GM12872 (cell line): ENCODE results near the gene DRAXIN.

ENCODE experiments used
- TF ChIP-seq, protein P1 (sequence below): IDR thresholded peaks from 3 replicates; pipeline ENCODE4 v1.5.1; 2011; ENCODE audit warnings: low read depth, mild to moderate bottlenecking, low read length, moderate library complexity; ENCODE audit not compliant: insufficient read depth

Gene DRAXIN

DNA sequence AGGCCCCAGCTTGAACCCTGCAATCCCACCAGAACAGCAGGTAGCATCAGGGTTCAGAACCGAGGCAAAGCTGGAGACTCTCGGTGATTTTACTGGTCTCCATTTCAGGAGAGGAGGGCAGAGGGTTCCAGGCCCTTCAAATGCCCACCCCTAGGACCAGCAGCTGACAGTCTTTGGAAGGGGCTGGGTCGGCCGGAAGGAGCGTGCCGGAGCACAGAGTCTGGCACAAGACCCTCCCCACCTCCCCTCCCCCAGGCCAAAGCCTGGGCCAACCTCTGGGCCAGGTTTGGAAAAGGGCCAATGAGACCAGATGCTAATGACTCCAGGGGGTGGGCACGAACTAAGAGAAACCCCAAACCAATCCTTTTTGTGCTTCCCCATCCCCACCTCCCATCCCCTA is 44.2 kb upstream of the DRAXIN start:
- TF ChIP-seq, protein P1, sequence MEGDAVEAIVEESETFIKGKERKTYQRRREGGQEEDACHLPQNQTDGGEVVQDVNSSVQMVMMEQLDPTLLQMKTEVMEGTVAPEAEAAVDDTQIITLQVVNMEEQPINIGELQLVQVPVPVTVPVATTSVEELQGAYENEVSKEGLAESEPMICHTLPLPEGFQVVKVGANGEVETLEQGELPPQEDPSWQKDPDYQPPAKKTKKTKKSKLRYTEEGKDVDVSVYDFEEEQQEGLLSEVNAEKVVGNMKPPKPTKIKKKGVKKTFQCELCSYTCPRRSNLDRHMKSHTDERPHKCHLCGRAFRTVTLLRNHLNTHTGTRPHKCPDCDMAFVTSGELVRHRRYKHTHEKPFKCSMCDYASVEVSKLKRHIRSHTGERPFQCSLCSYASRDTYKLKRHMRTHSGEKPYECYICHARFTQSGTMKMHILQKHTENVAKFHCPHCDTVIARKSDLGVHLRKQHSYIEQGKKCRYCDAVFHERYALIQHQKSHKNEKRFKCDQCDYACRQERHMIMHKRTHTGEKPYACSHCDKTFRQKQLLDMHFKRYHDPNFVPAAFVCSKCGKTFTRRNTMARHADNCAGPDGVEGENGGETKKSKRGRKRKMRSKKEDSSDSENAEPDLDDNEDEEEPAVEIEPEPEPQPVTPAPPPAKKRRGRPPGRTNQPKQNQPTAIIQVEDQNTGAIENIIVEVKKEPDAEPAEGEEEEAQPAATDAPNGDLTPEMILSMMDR: no peak

DNA sequence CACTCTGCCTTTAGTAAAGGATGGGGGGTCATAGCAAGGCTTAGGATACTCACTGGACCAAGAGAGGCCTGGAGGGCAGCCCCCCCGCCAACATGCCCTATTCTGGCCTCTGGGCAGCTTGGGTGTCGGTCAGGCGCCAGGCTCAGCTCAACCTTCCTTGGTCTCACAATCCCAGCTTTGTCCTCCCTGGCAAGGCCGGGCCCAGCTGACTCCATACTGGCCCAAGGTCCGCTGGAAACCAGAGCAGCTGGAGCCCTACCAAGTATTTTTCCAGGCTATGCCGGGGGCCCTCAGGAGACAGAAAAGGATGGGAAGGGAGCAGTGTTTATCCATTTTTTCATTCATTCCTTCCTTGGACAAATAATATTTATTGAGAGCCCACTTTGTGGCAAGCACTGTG is 43.5 kb upstream of the DRAXIN start:
- TF ChIP-seq, protein P1: no peak

DNA sequence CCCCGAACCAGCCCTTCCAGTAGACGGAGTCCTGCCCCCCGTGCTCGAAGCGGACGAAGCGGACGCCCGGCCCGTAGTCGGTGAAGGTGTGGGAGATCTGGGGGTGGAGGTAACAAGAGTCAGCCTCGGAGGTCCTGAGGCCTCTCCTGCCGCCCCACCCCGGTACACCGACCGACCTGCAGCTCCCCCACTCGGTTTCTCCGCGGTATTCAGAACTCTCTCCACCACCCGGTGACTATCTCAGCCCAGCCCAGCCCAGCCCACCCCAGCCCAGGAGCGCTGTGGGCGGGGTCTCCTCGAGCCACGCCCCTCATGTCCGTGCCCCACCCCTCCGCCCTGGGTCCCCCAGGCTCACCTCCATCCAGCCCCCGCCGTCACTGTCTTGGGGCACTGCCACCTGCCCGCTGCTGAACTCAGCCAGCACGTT is 42.8 kb upstream of the DRAXIN start:
- TF ChIP-seq, protein P1: no peak

DNA sequence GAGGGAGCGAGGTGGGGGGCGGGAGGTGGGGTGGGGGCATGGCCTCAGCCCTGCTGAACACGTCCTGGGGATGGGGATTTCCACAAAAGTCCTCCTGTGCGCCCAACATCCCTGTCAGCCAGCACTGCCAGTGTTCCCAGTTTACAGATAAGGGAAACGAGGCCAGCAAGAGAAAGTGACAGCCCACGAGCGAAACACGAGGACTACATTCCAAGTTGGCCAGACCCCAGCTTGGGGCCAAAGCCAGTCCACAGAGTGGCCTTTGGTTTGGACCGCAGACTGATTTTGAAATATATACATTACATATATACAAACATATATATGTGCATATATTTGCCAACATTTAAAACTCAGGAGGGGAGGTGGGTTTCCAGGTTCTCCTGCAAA is 42.3 kb upstream of the DRAXIN start:
- TF ChIP-seq, protein P1: no peak

DNA sequence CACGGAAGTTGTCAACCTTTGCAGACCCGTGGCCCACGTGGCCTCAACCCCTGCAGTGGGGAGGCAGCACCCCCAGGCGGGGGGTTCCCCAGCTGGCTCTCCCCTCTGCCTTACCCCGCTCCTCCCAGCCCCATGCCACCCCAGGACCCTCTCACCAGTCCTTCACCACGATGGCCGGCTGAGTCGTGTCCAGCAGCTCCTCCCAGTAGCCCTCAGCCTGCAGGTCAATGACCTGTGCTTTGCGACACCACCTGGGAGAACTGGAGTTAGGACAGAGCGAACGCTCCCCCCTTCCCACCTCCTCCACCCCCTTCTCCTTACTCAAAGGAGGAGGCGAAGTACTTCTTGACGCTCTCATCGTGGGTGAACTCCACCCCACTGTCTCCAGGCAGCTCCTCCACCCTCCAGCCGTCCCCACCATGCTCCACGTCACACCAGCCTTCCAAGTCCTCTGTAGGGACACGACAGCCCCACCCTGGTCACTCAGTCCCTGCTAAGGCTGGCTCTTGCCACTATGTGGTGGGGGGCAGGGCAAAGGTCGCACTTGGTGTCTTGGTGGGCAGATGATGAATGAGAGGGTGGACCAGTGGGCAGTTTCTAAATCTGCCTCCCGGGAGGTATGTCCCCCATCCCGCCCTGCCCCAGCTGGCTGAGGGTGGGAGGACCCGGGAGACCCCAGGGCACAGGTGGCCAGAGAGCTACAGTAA is 41.7 kb upstream of the DRAXIN start:
- TF ChIP-seq, protein P1: no peak

DNA sequence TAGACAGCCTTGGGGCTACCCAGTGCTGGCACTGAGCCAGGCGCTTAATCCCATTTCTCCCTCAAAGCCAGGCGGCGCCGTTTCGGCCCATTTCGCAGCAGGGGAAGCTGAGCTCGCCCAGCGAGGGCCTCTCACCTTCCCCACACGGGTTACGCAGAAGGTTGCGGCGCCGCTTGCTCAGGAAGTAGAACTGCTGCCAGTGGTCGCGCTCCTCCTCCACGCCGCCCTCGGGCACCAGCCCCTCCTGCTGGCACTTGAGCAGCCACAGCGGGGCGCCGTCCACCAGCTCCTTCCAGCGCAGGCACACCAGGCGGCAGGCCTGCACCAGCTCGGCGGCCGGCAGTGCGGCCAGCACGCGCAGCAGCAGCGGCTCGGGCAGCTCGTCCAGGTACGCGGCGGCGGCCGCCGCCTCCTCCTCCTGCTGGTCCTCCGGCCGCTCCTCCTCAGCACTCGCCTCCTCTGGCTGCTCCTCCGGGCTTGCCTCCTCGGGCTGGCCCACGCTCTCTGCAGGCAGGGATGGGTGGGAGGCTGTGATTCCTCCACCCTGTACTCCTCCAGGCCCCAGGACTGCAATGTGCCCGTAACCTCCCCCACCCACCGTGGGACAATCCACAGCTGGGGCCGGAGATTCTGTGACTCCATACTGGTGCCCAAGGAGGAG is 41.0 kb upstream of the DRAXIN start:
- TF ChIP-seq, protein P1: peak; percentile 78

DNA sequence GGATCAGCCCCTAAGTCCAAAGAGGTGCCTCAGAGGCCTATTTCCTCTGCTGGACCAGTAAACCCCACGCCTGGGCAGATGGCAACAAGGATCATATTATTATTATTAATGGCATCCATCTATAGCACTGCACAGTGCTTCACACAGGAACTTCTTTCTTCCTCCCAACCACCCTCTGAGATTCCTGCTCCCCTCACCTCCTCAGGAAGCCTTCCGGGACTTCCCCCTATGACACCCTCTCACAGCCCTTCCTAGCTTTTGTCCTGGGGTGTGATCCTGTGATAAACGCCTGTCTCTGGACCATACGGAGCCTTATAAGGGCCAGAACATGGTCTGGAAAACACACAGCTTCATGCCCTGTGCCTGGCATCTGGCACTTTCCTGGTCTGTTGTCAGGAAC is 40.5 kb upstream of the DRAXIN start:
- TF ChIP-seq, protein P1: no peak
